ENCODE data around the gene PRR5L.

PRR5L gene

DNA sequence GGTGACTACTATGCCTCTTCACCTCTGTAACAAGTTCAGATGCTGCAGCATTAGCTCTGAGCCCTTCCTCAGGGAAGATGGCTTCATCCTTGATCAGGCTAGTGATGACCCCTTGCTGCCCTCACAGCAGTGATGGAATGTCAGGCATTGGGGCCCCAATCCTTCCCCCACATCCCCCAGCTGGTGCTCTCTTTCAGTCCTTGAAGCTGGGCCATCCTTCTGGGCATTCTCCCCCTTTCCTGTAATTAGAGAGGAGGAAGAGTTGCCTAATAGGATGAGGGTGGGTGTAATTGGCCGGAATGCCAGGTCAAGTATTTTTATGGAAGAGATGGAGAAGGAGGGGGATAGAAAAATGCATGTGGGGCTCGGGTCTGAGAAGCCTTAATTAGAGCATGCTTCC, 151.4 kb downstream of the PRR5L start:
- peak; percentile 64 for DNase-seq

GRCh38 chr11:36447947-36448346, 151.9 kb downstream of the PRR5L start:
- DNase-seq: no peak

DNA sequence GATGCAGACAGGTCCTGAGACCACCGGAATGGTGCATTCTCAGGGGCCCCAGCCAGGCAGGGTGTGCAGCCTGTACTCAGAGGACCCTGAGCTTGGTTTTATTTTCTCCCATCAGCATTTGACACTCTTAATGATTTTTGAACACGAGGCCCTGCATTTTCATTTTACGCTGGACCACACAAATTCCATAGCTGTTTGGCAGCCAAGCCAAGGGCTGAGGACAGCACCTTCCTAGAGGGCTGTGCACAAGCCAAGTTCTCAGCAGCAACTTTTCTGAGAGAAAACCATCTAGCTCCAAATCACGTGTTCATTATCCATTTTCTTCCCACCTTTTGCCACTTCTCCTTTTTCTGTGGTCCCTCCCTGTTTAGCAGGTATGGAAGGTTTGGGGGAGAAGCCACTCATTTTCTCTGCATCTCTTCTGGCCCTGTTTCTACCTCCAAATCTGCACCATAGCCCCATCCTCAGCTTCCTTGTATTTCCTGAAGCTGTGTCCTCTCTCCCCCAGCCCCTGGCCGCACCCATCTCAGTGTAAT, 153.5 kb downstream of the PRR5L start:
- DNase-seq: no peak

DNA sequence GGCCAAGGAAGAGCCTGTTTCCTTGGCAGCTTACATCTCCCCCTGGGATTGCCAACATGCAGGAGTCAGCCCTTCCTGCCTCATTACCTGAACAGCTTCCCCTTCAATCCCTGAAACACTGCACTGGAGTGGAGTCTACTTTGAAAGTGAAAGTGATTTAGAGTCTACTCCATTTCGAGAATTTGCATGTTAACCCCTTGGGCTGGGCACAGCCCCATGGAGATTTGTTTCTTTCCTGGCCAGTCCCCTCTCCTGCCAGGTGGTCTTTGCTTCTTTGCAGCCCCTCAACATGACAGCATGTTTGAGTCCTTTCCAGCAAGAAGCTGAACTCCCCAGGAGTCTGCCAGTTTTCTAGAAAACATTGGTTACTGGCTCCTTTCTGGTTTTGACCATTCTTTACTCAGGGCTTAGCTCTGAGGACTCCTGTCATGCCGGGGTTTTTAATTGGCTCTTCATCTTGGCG, 154.1 kb downstream of the PRR5L start:
- DNase-seq: no peak

DNA sequence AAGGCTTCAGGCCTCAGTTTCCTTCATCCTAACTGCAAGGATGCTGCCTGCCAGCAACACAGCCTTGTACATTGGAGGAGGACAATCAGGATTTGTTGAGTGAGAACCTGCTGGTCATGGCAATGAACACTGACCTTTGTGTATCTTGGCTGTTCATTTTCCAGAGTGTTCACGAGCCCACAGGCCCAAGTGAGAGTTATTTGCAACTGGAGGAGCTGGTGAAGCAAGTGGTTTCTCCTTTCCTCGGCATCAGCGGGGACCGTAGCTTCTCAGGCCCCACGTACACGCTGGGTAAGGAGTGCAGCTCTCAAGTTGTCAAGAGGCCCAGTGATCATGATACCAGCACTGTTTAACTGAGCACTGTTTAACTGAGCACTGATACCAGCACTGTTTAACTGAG, 155.0 kb downstream of the PRR5L start:
- no peak for DNase-seq

DNA sequence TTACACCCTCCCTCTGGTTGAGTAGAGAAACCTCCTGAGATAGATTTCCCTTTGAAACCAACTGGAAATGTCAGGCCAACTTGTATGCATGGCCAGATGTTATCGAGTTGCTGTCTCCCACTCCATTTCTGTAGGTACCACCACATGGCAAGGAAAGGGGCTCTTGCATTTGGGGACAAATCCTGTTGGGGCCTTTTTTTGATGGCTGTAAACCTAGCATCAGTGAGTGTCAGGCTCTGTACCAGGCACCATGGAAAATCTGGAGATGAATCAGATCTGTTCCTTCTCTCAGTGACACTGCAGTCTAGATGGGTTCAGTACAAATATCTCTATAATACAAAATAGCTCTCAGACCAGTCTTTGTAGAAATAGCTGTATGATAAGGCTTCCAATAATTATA, 155.6 kb downstream of the PRR5L start:
- no peak for DNase-seq

DNA sequence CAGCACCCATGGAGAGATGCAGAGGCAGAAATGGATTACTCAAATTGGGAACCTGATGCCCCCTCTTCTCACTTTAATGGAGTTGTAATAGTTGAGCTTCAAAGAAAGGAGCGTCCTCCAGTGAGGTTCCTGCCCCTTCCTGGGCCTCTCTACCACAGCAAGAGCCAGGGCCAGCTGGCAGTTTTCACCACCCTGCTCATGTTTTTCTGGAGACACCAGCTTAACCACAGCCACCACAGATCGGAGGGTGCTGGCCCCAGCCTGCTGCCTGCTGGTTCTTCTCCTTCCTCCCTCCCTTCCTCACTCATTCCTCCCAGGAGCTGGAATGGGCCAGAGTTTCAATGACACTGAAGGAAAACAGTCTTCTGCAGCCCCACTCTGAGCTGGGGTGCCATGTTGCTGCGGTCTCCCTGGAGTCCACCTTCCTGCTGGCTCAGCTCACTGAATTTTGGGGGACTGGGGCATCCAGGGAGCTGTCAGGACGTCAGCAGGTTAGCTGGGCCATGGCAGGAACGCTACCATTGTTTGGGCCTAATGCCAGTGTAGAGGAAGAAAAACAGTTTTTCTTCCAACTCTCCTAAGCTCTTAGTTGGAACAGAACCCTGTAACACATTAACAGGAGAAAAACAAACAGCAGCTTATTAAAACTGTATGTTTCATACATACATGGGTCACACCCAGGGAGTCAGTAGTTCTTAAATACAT, 156.3 kb downstream of the PRR5L start:
- DNase-seq: peak; percentile 14

GRCh38 chr11:36452961-36453360, 156.9 kb downstream of the PRR5L start:
- no peak for DNase-seq

DNA sequence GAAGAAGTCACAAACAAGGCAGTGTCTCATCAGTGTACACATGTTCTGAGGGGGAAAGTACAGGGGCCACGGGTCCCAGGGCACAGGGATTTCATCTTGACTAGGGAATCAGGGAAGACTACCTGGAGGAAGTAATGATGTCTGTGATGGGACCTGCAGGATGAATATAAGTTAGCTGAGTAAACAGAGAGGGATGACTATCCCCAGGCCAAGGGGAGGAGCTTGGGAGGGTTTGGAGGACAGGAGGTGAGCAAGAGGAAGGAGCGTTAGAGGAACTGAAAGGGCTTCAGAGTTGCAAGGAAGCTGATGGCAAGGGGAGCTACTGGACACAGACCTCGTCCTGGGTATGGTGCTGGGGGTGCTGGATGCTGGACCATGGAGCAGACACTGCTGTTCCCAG, 157.6 kb downstream of the PRR5L start:
- no peak for DNase-seq

GRCh38 chr11:36454551-36454940, 158.5 kb downstream of the PRR5L start:
- DNase-seq: no peak

GRCh38 chr11:36454941-36455631, 159.0 kb downstream of the PRR5L start:
- no peak for DNase-seq

GRCh38 chr11:36455658-36456111, 159.6 kb downstream of the PRR5L start:
- DNase-seq: peak; percentile 98

- DNase-seq: no peak
Observed at GRCh38 chr11:36456156-36456555, 160.1 kb downstream of the PRR5L start.

DNA sequence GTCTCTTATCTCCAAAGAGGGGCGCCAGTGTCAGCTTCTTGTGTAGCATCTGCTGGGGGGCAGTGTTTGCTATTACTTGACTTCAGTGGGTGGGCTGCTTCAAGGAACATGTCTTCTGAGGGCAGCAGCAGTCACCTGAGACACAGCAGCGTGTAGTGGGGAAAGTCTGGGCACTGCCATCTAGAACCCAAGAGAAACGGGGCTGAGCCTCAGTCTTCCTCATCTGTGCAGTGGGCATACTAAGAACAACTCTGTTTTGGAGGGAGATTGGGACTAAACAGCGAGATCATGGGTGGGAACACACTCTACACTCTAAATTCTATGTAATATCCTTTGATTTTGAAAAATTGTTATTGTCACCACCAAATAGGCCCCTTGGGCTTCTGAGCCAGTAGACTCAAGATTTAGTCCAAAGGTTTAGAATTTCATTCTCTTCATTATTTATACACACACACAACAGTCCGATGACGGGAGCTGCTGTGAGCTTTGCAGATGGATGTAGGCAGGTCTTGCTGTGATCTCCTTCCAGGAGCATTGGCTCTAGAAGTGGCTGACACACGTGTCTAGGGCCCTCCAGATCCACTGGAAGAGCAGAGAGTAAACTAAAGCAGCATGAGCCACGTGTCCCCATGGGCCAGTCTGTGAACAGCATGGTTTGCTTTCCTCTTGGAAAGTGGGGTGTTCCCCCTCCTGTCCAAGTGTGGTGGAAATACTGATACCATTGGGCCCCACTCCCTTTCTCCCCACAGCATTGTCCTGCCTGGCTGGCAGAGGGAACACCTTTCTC, 162.2 kb downstream of the PRR5L start:
- DNase-seq: no peak

DNA sequence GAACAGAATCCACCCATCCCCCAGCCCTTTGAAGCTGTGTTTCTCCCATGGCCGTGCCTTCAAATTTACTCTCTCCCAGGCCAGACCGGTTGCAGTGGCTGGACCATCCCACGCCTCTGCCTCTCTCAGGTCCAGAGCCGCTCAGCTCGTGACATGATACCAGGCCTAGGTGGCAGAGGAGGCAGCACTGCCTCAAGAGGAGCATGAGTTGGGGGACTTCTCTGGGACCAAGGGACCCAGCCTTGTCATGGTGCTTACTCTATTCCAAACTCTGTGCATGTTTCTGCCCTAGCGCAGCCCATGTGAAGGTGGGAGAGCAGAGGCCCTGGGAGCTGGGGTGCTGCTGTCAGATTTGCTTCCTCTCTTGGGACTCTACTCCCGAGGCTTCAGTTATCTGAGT, 163.0 kb downstream of the PRR5L start:
- no peak for DNase-seq

GRCh38 chr11:36460220-36460619, 164.1 kb downstream of the PRR5L start:
- DNase-seq: no peak

DNA sequence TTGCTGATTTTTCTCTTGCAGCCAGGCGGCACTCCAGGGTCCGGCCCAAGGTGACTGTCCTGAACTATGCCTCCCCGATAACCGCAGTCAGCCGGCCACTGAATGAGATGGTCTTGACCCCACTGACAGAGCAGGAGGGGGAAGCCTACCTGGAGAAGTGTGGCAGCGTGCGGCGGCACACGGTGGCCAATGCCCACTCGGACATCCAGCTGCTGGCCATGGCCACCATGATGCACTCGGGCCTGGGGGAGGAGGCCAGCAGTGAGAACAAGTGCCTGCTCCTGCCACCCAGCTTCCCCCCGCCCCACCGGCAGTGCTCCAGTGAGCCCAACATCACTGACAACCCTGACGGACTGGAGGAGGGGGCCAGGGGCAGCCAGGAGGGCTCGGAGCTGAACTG, 166.2 kb downstream of the PRR5L start:
- DNase-seq: no peak

DNA sequence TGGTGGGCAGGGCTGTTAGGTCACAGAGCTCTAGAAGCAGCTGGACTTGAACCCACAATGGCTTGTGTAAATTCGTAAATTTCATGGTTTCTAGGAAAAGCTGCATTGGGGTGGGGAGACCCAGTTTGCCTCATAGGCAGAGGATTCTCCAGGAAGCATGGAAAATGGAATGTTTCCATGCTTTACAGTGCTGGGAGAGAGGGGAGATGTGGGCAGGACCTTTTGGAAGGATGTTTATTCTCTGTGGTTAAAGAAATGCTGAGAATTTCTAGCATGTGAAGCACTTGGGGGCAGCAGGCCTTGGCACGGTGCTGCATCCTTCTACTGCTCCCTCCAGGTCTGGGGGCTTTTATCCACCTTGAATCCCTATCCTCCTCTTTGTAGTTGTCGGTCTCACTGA, 167.7 kb downstream of the PRR5L start:
- peak; percentile 70 for DNase-seq

- no peak for DNase-seq
Observed at GRCh38 chr11:36464720-36465119, 168.6 kb downstream of the PRR5L start.

DNA sequence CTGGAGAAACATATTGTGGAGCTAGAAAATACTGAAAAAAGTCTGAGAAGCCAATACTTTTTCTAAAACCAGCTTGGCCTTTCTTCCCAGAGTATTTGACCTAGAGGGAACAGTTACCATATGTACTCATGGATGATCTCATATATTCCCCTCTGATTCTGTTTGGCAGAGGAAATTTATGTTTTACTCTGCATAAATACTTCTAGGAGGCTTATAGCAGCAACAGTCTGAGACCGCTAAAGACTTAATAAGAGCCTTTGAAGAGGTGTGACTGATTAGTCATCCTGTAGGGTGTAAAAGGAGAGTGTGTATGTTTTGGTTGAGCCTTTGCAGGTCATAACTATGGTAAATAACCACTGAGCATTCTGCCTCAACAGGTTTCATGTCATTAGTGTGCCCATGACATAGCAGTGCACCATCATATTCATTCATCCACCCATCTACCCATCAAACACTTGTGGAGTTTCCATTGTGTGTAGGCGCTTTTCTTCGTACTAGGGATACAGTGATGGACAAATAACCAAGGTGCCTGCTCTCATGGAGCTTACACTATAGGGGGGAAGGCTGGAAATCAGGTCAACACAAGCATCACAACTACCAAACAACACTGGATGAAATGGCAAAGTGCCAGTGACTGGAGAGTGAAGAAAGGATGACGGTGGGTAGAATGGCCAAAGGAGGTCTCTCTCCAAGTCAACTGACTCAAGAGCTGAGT, 169.5 kb downstream of the PRR5L start:
- peak; percentile 74 for DNase-seq

- no peak for DNase-seq
Observed at GRCh38 chr11:36467012-36467411, 170.9 kb downstream of the PRR5L start.

GRCh38 chr11:36467916-36468315, 171.8 kb downstream of the PRR5L start:
- no peak for DNase-seq

DNA sequence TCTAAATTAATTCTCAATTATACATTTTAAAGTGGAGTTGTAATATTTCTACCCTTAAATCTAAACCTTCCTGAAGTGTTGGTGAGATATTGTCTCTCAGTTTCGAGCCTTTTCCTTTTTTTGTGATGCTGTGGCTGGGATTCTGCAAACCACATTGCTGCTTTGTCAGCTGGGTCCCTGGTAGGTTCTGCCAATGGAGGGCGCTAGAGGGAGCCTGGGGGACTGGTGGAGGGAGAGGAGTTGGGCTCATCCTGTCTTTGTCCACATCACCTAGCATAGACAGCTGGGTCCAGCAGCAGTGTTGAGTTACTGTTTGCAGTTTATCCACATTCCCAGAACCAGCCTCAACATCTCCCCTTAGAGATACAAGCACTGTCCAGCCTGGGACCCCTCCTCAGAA, 173.0 kb downstream of the PRR5L start:
- DNase-seq: peak; percentile 29

Data from fibroblast of skin of right quadriceps (primary cell).